22Rv1 (cell line): Measurements from ENCODE around the gene TES.

Experiments used
- ZFX ChIP-seq: fragments of 450-650 bp; IDR thresholded peaks from 2 replicates; pipeline ENCODE4 v1.6.1; 2017; ENCODE audit warnings: antibody characterized with exemption, borderline replicate concordance
- TF ChIP-seq, protein P1 (sequence below): fragments of 450-650 bp; IDR thresholded peaks from 2 replicates; pipeline ENCODE4 v1.5.1; 2017; ENCODE audit warnings: mild to moderate bottlenecking

DNA sequence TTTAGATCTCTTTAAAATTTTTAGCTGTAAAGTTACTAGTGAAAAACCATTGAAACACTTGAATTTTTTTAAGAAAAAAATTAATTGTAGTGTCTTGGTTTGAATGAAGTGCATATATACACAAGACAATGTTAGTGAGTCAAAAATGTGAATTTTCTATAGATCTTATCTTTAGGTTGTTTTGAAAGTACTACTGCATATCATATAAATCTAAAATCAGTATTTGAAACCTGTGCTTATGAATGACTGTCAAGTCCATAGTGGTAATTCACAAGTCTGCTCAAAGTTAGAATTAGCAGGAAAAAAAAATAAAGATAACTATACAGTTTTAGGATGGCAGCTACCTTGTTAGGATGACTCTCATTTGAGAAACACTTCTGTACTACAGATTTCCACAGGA lies 25.0 kb downstream of the TES start:
- TF ChIP-seq, protein P1, sequence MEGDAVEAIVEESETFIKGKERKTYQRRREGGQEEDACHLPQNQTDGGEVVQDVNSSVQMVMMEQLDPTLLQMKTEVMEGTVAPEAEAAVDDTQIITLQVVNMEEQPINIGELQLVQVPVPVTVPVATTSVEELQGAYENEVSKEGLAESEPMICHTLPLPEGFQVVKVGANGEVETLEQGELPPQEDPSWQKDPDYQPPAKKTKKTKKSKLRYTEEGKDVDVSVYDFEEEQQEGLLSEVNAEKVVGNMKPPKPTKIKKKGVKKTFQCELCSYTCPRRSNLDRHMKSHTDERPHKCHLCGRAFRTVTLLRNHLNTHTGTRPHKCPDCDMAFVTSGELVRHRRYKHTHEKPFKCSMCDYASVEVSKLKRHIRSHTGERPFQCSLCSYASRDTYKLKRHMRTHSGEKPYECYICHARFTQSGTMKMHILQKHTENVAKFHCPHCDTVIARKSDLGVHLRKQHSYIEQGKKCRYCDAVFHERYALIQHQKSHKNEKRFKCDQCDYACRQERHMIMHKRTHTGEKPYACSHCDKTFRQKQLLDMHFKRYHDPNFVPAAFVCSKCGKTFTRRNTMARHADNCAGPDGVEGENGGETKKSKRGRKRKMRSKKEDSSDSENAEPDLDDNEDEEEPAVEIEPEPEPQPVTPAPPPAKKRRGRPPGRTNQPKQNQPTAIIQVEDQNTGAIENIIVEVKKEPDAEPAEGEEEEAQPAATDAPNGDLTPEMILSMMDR, result no peak
- no peak for TF ChIP-seq ZFX
